ENCODE data around the gene PTGES3.

PTGES3 gene

DNA sequence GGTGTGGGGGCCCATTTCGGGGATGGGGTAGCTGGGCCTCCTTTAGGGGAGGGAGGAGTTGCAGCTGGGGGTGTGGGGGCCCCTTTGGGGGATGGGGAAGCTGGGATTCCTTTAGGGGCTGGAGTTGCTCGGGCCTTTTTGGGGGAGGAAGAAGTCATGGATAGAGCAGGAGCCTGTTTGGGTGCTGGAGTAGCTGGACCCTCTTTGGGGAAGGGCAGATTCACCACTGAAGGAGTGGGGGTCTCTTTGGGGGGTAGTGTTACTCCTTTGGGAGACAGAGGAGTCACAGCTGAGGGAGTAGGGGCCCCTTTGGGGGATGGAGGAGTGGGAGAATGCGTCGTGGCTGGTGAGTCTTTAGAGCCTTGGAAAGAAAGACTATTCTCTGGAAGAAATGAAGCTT, 30.6 kb upstream of the PTGES3 start:
- TF ChIP-seq, protein P1, sequence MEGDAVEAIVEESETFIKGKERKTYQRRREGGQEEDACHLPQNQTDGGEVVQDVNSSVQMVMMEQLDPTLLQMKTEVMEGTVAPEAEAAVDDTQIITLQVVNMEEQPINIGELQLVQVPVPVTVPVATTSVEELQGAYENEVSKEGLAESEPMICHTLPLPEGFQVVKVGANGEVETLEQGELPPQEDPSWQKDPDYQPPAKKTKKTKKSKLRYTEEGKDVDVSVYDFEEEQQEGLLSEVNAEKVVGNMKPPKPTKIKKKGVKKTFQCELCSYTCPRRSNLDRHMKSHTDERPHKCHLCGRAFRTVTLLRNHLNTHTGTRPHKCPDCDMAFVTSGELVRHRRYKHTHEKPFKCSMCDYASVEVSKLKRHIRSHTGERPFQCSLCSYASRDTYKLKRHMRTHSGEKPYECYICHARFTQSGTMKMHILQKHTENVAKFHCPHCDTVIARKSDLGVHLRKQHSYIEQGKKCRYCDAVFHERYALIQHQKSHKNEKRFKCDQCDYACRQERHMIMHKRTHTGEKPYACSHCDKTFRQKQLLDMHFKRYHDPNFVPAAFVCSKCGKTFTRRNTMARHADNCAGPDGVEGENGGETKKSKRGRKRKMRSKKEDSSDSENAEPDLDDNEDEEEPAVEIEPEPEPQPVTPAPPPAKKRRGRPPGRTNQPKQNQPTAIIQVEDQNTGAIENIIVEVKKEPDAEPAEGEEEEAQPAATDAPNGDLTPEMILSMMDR (IDR thresholded peaks at IDR 0.05; ENCODE audit: control insufficient read depth, extremely low read depth, insufficient read depth), result no peak
- DNase-seq (ENCODE audit: low read depth), result no peak
- no peak overlapping the region for H3K4me3 ChIP-seq (ENCODE audit: low read depth, low read length)

DNA sequence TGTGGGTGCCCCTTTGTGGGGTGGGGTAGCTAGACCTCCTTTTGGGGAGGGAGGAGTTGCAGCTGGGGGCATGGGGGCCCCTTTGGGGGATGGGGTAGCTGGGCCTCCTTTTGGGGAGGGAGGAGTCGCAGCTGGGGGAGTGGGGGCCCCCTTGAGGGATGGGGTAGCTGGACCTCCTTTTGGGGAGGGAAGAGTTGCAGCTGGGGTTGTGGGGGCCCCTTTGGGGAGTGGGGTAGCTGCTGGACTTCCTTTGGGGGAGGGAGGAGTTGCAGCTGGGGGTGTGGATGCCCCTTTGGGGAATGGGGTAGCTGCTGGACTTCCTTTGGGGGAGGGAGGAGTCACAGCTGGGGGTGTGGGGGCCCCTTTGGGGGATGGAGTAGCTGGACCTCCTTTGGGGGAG, 30.1 kb upstream of the PTGES3 start:
- no peak for DNase-seq (ENCODE audit: low read depth)
- TF ChIP-seq, protein P1 (IDR thresholded peaks at IDR 0.05; ENCODE audit: control insufficient read depth, extremely low read depth, insufficient read depth), result no peak
- no peak overlapping the region for H3K4me3 ChIP-seq (ENCODE audit: low read depth, low read length)

DNA sequence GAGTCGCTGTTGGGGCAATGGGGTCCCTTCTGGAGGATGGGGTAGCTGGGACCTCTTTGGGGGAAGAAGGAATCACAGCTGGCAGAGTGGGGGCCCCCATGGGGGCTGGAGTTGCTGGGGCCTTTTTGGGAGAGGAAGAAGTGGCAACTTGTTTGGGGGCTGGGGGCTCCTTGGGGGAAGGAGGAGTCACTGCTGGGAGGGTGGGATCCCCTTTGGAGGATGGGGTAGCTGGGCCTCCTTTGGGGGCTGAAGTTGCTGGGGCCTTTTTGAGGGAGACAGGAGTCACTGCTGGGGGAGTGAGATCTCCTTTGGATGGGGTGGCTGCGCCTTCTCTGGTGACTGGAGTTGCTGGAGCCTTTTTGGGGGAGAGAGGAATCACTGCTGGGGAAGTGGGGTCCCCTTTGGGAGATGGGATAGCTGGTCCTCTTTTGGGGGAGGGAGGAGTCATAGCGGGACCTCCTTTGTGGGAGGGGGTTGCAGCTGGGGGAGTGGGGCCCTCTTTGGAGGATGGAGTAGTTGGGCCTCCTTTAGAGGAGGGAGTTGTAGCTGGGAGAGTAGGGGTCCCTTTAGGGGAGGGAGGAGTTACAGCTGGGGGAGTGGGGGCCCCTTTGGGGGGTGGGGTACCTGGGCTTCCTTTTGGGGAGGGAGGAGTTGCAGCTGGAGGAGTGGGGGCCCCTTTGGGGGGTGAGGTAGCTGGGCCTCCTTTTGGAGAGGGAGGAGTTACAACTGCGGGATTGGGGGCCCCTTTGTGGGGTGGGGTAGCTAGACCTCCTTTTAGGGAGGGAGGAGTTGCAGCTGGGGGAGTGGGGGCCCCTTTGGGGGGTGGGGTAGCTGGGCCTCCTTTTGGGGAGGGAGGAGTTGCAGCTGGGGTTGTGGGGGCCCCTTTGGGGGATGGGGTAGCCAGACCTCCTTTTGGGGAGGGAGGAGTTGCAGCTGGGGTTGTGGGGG, 29.1 kb upstream of the PTGES3 start:
- DNase-seq (ENCODE audit: low read depth), result no peak
- TF ChIP-seq, protein P1 (IDR thresholded peaks at IDR 0.05; ENCODE audit: control insufficient read depth, extremely low read depth, insufficient read depth), result no peak
- H3K4me3 ChIP-seq (ENCODE audit: low read depth, low read length), result no peak overlapping the region

DNA sequence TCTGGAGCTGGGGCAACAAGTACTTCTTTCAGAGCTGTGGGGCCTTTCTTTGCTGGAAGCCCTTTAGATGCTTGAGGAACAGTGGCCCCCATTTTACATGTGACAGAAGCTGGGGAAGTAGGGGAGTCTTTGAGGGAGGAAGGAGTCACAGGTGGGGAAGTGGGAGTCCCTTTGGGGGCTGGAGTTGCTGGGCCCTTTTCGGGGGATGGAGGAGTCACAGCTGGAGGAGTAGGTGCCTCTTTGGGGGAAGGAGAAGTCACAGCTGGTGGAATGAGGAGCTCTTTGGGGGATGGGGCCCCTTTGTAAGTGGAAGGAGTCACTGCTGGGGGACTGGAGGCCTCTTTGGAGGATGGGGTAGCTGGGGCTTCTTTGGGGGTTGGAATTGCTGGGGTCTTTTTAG, 28.4 kb upstream of the PTGES3 start:
- TF ChIP-seq, protein P1 (IDR thresholded peaks at IDR 0.05; ENCODE audit: control insufficient read depth, extremely low read depth, insufficient read depth), result no peak

DNA sequence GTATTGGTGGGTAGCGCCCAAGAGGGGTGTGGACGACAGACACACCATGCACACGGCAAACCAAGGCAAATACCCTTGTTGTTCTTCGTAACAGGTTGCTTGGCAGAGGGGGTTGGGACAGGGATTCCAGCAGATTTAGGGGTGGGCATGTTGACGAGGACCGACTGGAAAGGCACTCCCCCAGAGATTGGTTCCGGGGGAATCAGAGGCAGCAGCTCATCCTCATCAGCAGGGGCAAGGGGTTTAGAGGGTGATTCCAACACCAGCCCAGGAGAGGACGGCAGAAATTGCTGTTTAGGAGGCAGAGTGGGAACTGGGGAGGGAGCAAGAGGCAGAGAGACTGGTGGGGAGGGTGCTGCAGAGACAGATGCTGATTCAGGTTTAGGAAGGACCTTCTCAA, 27.7 kb upstream of the PTGES3 start:
- H3K4me3 ChIP-seq (ENCODE audit: low read depth, low read length), result no peak overlapping the region
- no peak for DNase-seq (ENCODE audit: low read depth)
- TF ChIP-seq, protein P1 (IDR thresholded peaks at IDR 0.05; ENCODE audit: control insufficient read depth, extremely low read depth, insufficient read depth), result no peak

More for the DNA sequence above, 28.4 kb upstream of the PTGES3 start:
- H3K4me3 ChIP-seq (ENCODE audit: low read depth, low read length), result no peak overlapping the region
- DNase-seq (ENCODE audit: low read depth), result no peak

DNA sequence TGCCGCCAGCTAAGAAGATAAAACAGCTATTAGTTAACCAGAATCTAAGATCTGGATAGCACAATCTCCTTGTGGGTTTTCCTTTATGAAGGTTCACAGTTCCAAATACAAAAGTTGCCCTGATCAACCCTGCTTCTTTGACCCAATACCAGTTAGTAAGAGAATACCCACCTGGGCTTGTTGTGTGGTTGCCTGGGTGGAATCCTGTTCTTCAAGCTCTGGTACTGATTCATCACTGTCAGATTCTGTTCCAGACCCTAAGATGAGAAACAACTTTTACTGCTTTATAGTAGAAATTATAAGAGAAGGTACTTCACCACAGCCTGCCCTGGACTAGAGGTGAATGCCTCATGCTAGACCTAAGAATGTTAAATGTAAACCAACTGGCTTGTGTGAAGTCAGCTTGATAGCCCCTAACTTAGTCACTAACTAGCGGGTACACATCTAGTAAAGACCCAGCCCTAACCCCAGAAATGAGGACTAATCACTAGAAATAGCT, 26.4 kb upstream of the PTGES3 start:
- no peak for DNase-seq (ENCODE audit: low read depth)
- TF ChIP-seq, protein P1 (IDR thresholded peaks at IDR 0.05; ENCODE audit: control insufficient read depth, extremely low read depth, insufficient read depth), result no peak
- H3K4me3 ChIP-seq (ENCODE audit: low read depth, low read length), result no peak overlapping the region
